Uterus (tissue), 2 donors: Measurements from ENCODE around the gene CRY2.

Experiments used
- CTCF ChIP-seq, 4 experiments: fragments of 200-600 bp in 2 of 4; fragments of 450-650 bp in 2 of 4; sonication (generic) in 2 of 4; IDR thresholded peaks; one replicate each; pipeline ENCODE4 v1.5.1; 2016 to 2019; ENCODE audit warnings: antibody characterized with exemption in 4 of 4, mild to moderate bottlenecking in 2 of 4, moderate library complexity in 1 of 4
- POLR2A ChIP-seq, 2 donors: fragments of 450-650 bp; IDR thresholded peaks; one replicate each; pipeline ENCODE4 v1.6.1; 2016; ENCODE audit warnings: antibody characterized with exemption in 2 of 2, mild to moderate bottlenecking in 1 of 2, moderate library complexity in 1 of 2

- TF ChIP-seq CTCF (IDR thresholded peaks at IDR 0.05): no peak
- no peak for TF ChIP-seq POLR2A (IDR thresholded peaks at IDR 0.05)
Observed at GRCh38 chr11:45852712-45853101, 5.4 kb downstream of the CRY2 start.
